GM12874 (cell line): ENCODE results near the gene NPPA.

ENCODE experiments used
- CTCF ChIP-seq: IDR thresholded peaks from 2 replicates; pipeline ENCODE4 v1.5.1; 2011; ENCODE audit warnings: low read depth, mild to moderate bottlenecking, control low read depth, low read length, moderate library complexity; ENCODE audit not compliant: insufficient read depth

Gene NPPA

GRCh38 chr1:11802973-11803885 lies 44.4 kb downstream of the NPPA start:
- no peak for TF ChIP-seq CTCF

GRCh38 chr1:11802616-11802972 lies 45.0 kb downstream of the NPPA start:
- TF ChIP-seq CTCF = no peak

GRCh38 chr1:11800756-11801433 lies 46.7 kb downstream of the NPPA start:
- no peak for TF ChIP-seq CTCF

GRCh38 chr1:11800391-11800755 lies 47.2 kb downstream of the NPPA start:
- TF ChIP-seq CTCF = no peak

GRCh38 chr1:11799896-11800295 lies 47.7 kb downstream of the NPPA start:
- no peak for TF ChIP-seq CTCF

GRCh38 chr1:11799099-11799498 lies 48.5 kb downstream of the NPPA start:
- no peak for TF ChIP-seq CTCF

- TF ChIP-seq CTCF = no peak
Observed at GRCh38 chr1:11797525-11798216, 49.9 kb downstream of the NPPA start.
